22Rv1 (cell line): ENCODE data around the gene DHRS7C.

Source experiments
- H3K27ac ChIP-seq: fragments of 450-650 bp; 2 replicates; pipeline ENCODE4 v1.5.1; 2017
- ZFX ChIP-seq: fragments of 450-650 bp; IDR thresholded peaks from 2 replicates; pipeline ENCODE4 v1.6.1; 2017; ENCODE audit warnings: antibody characterized with exemption, borderline replicate concordance
- TF ChIP-seq, protein P1 (sequence below): fragments of 450-650 bp; IDR thresholded peaks from 2 replicates; pipeline ENCODE4 v1.5.1; 2017; ENCODE audit warnings: mild to moderate bottlenecking

DHRS7C gene

GRCh38 chr17:9750524-9750923 lies 40.9 kb downstream of the DHRS7C start:
- TF ChIP-seq, protein P1, sequence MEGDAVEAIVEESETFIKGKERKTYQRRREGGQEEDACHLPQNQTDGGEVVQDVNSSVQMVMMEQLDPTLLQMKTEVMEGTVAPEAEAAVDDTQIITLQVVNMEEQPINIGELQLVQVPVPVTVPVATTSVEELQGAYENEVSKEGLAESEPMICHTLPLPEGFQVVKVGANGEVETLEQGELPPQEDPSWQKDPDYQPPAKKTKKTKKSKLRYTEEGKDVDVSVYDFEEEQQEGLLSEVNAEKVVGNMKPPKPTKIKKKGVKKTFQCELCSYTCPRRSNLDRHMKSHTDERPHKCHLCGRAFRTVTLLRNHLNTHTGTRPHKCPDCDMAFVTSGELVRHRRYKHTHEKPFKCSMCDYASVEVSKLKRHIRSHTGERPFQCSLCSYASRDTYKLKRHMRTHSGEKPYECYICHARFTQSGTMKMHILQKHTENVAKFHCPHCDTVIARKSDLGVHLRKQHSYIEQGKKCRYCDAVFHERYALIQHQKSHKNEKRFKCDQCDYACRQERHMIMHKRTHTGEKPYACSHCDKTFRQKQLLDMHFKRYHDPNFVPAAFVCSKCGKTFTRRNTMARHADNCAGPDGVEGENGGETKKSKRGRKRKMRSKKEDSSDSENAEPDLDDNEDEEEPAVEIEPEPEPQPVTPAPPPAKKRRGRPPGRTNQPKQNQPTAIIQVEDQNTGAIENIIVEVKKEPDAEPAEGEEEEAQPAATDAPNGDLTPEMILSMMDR = no peak
- no peak for TF ChIP-seq ZFX
- no peak overlapping the region for H3K27ac ChIP-seq

DNA sequence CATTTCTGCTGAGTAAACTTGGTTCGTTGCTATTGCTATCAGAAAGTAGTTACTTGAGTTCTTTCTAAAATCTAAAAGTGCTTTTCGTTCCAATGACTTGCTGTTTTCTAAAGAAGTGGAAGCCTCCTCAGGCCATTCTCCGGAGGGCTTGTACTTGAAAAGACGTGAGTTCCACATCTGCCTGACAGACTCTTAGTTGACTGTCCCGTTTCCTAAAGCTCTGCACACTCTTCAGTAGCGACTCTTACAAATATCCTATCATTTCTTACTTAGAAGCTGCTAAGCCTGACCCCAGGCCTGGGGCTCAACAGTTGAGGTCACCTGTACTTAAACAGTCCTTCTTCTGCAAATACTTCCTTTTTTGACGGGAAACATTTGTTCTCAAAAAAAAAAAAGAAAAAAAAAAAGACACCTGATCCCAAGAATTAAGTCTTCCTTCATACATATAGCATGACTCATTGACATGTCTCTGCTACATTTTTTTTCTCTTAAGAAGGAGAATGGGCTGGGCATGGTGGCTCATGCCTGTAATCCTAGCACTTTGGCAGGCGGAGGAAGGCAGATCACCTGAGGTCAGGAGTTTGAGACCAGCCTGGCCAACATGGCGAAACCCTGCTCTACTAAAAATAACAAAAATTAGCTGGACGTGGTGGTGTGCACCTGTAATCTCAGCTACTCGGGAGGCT lies 61.5 kb downstream of the DHRS7C start:
- TF ChIP-seq, protein P1 = no peak
- no peak overlapping the region for H3K27ac ChIP-seq

GRCh38 chr17:9729034-9729650 lies 62.2 kb downstream of the DHRS7C start:
- H3K27ac ChIP-seq = no peak overlapping the region
- no peak for TF ChIP-seq ZFX
- TF ChIP-seq, protein P1 = peak; percentile 98

- no peak for TF ChIP-seq ZFX
- TF ChIP-seq, protein P1 = no peak
Observed at GRCh38 chr17:9728564-9728963, 62.8 kb downstream of the DHRS7C start.

DNA sequence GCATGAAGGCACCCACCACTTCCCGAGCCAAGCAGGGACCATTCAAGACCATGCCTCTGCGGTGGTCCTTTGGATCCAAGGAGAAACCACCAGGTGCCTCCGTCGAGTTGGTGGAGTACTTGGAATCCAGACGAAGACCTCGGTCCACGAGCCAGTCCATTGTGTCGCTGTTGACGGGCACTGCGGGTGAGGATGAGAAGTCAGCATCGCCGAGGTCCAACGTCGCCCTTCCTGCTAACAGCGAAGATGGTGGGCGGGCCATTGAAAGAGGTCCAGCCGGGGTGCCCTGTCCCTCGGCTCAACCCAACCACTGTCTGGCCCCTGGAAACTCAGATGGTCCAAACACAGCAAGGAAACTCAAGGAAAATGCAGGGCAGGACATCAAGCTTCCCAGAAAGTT lies 63.4 kb downstream of the DHRS7C start:
- no peak overlapping the region for H3K27ac ChIP-seq
- TF ChIP-seq, protein P1 = no peak
- no peak for TF ChIP-seq ZFX

More at GRCh38 chr17:9728564-9728963, 62.8 kb downstream of the DHRS7C start:
- H3K27ac ChIP-seq = no peak overlapping the region

DNA sequence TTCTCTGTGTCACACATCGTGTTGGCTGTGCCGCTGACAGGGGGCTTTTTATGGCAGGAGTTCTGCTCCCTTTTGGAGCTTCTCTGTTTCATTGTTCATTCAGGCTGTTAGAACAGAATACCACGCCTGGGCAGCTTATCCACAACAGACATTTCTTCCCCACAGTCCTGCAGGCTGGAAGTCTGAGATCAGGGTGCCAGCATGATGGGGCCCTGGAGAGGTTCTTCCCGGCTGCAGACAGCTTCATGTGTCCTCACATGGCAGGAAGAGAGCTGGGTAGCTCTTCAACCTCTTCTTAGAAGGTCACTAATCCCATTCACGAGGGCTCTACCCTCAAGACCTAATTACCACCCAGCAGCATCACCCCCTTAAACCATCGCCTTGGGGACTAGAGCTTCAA lies 65.1 kb downstream of the DHRS7C start:
- TF ChIP-seq, protein P1 = no peak
- H3K27ac ChIP-seq = no peak overlapping the region

DNA sequence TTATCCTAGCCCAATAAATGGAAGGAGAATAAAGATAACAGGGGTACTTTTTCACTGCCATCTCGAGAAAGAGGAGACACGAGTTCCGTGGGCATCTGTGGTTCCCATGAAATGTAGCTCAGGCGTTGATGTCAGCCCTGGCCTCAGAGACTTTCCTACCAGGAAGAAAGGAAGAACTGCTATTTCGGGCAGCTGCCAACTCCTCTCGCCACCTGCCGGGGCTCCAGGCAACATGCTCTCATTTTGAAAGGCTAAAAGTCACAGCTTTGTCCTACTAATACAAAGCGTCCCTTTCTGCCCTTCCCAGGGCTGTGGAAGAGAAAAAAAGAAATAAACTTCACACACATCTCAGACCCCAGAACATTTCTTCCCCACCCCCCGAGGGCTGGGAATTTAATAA lies 65.8 kb downstream of the DHRS7C start:
- no peak for TF ChIP-seq ZFX
- TF ChIP-seq, protein P1 = no peak

More for the DNA sequence above, 65.8 kb downstream of the DHRS7C start:
- H3K27ac ChIP-seq = no peak overlapping the region
